Left ventricle myocardium superior (tissue), 1 donor: ENCODE measurements around the gene TBC1D1. TPM values are rescaled to one million over a fixed set of nuclear protein-coding genes. Genes with fewer than 3 reads are reported as not detected.

Source experiments
- ATAC-seq: fragments of 200-7000 bp; cut with Tn5 transposase; one replicate; pipeline ENCODE4 v1.9.1; 2020; ENCODE audit warnings: mild to moderate bottlenecking, moderate library complexity
- DNase-seq: peaks from one replicate; pipeline ENCODE4 v3.0.0-alpha.2; 2020
- intact Hi-C: fragments of 100-400 bp; cut with micrococcal nuclease; formaldehyde crosslinking; loops from one replicate; pipeline ENCODE4 v1.11.0; 2022
- total RNA-seq: library from RNA; stranded (reverse); fragmentation: NEBNext Ultra II Directional; extraction: Animal tissue kit (Norgen Biotek cat#: 25700); gene quantifications from one replicate; pipeline ENCODE4 v1.2.1, GENCODE V29; 2021
- donor health status: DM: no; HTN: yes; CAD: no; lungs with severe emphysema.

TBC1D1 gene
- total RNA-seq, 1 donor from 2014 or later: 118 TPM

GRCh38 chr4:38058151-38058550 is 167.3 kb downstream of the TBC1D1 start:
- intact Hi-C loops: no loop called here
- no peak for DNase-seq
- no peak for ATAC-seq

GRCh38 chr4:38060829-38061431 is 170.0 kb downstream of the TBC1D1 start:
- ATAC-seq (no peak), DNase-seq (no peak)
- intact Hi-C loops: loop anchor here (10.0 kb wide), 2 partner anchors 114 to 614 kb away; no protein-coding TSS in a partner anchor

- ATAC-seq (peak; percentile 80), DNase-seq (peak; percentile 84)
- intact Hi-C loops: loop anchor here (10.0 kb wide), 2 partner anchors 113 to 613 kb away; no protein-coding TSS in a partner anchor
Observed at GRCh38 chr4:38062088-38062775, 171.3 kb downstream of the TBC1D1 start.

- ATAC-seq: peak; percentile 59
- intact Hi-C loops: loop anchor here (10.0 kb wide), 2 partner anchors 112 to 612 kb away; no protein-coding TSS in a partner anchor
- DNase-seq: no peak
Observed at GRCh38 chr4:38062776-38063097, 171.9 kb downstream of the TBC1D1 start.

DNA sequence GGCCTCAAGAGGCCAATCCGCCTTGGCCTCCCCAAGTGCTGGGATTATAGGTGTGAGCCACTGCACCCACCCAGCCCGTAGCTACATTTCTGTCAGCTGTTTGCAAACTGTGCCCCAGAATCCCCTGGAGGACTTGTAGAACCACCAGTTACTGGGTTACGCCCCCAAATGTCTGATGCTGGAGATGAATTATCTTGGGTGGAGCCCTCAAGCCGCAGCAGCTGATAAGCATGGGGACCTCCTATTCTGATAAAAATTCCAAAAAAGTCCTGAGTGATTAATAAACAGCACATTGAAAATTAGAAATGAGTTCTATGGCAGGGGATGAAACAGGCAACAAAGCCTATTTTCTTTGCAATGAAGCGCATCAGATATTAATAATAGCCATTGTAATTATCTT is 174.3 kb downstream of the TBC1D1 start:
- ATAC-seq (no peak), DNase-seq (no peak)
- intact Hi-C loops: loop anchor here (5.0 to 10.0 kb wide), 3 partner anchors 110 to 672 kb away; no protein-coding TSS in a partner anchor

GRCh38 chr4:38065900-38066299 is 175.0 kb downstream of the TBC1D1 start:
- DNase-seq: no peak
- ATAC-seq: no peak
- intact Hi-C loops: loop anchor here (5.0 to 10.0 kb wide), 3 partner anchors 109 to 671 kb away; no protein-coding TSS in a partner anchor

DNA sequence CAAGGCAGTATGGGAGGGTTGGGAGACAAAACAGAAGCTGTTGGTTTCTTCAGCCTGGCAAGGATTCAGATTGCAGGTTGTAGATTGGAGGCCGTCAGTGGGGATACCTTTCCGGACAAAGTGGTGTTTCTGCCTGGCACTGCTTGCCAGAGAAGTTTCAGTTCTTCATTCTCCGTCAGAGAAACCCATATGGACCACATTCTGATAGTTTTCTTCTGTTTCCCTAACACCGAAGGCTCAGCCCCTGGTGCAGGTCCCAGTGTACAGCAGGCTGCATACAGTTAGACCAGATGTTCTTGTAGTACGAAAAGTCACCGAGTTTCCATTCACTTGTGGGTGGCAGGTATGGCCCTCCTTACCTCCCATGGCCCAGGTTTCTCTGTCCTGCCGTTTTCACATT is 176.6 kb downstream of the TBC1D1 start:
- intact Hi-C loops: loop anchor here (5.0 to 10.0 kb wide), 3 partner anchors 107 to 670 kb away; no protein-coding TSS in a partner anchor
- no peak for ATAC-seq

GRCh38 chr4:38068107-38068506 is 177.2 kb downstream of the TBC1D1 start:
- ATAC-seq (no peak), DNase-seq (no peak)
- intact Hi-C loops: loop anchor here (5.0 to 10.0 kb wide), 3 partner anchors 107 to 669 kb away; no protein-coding TSS in a partner anchor

More for the DNA sequence above, 176.6 kb downstream of the TBC1D1 start:
- DNase-seq: no peak

GRCh38 chr4:38069271-38069760 is 178.4 kb downstream of the TBC1D1 start:
- ATAC-seq: peak; percentile 35
- DNase-seq: no peak
- intact Hi-C loops: loop anchor here (5.0 to 10.0 kb wide), 3 partner anchors 105 to 668 kb away; no protein-coding TSS in a partner anchor

DNA sequence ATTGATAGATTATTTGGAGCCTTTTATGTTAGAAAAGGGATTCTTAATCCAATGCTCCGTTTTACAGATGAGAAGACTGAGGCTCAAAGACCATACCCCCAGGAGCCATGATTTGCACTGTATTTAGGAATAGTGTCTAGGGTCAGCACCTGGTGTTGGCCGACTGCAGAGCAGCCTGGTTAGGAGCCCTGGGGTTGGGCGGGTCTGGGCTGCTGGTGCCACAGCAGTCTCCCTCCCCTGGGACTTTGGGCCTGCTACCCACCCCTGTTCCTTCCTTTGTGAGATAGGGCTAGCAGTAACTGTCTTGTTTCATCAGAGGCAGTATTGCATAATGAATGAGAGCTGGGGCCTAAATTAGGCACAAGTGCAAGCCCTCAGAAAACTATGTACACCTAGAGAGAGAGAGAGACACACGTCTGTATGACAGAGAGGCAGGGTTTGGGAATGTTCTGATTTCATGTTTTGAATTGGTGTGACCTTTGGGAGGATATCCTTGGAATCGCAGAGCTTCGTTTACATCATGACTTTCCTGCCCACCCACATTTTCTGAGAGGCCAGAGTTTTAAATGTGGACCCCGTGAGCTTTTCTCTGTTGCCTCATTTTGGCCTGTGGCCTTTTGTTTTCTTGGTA is 181.0 kb downstream of the TBC1D1 start:
- ATAC-seq: peak; percentile 90
- DNase-seq: peak; percentile 59
- intact Hi-C loops: no loop called here

DNA sequence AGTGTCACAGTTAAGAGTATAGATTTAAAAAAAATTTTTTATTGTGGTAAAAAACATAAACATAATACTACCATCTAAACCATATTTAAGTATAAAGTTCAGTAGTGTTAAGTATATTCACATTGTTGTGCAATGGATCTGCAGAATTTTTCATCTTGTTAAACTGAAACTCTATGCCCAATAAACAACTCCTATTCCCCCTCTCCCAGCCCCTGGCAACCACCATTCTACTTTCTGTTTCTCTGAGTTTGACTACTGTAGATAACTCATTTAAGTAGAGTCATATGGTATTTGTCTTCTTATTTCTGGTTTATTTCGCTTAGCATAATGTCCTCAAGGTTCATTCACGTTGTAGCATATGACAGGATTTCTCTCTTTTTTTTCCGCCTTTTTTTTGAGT is 181.7 kb downstream of the TBC1D1 start:
- intact Hi-C loops: no loop called here
- ATAC-seq: no peak
- no peak for DNase-seq

DNA sequence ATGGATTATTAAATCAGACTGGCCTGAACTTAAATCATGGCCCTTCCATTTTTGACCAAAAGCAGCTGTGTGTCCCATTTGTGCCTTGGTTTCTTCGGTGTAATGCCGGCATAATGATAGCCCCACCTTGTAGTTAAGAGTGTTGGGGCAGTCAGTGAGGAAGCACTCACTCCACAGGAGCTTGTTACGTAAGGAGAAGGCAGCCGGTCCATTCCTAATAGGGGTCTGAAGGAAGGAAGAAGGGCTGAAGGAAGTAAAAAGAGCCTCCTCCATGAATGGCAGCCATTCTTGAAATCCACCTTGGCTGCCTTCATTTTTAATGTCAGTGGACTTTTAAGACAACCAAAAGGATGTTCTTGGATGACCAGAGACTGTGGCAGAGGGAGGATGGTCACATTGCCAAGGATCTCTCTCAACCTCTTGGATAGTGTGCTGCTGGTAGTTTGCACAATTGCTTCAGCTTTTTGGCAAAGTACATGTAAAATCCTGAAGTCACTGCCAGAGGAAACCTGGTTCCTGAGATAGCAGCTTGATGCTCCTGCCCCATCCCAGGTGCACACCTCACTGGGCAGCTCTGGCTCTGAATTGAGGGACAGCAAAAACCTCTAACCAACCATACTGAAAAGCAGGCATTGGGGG is 182.8 kb downstream of the TBC1D1 start:
- no peak for ATAC-seq

GRCh38 chr4:38075370-38076152 is 184.7 kb downstream of the TBC1D1 start:
- ATAC-seq (peak; percentile 43), DNase-seq (no peak)
- intact Hi-C loops: no loop called here

More for the DNA sequence above, 182.8 kb downstream of the TBC1D1 start:
- intact Hi-C loops: no loop called here
- no peak for DNase-seq

GRCh38 chr4:38076153-38076669 is 185.3 kb downstream of the TBC1D1 start:
- ATAC-seq: no peak
- DNase-seq: no peak
- intact Hi-C loops: no loop called here

- ATAC-seq (no peak), DNase-seq (no peak)
- intact Hi-C loops: no loop called here
Observed at GRCh38 chr4:38077791-38078489, 187.1 kb downstream of the TBC1D1 start.

GRCh38 chr4:38078590-38079421 is 187.9 kb downstream of the TBC1D1 start:
- ATAC-seq (no peak), DNase-seq (no peak)
- intact Hi-C loops: no loop called here
